HG03108 (cell line): ENCODE results near the gene DENND1A.

Source experiments
- ATAC-seq: cut with Tn5 transposase; IDR thresholded peaks from one replicate; pipeline ENCODE4 v1.9.1; 2021; ENCODE audit warnings: moderate library complexity; ENCODE audit not compliant: unreplicated experiment

The DENND1A gene

DNA sequence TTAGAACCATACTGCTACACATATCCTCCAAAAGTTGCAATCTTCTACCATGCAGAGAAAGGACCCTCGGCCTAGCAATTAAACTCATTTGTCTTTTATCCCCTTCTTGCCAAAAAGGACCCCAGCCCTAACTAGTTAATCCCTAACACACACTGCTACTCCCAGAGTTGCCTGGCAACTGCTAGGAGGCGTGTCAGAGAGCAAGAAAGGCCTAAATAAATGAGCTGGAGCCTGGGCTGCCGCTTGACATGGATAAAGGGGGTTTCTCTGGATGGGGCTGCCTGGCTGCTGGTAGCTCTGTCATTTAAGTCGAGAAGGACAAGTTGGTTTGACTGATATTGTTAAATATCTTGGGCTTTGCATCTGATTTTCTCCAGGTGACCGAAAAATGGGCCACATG, 379.1 kb downstream of the DENND1A start:
- no peak for ATAC-seq

DNA sequence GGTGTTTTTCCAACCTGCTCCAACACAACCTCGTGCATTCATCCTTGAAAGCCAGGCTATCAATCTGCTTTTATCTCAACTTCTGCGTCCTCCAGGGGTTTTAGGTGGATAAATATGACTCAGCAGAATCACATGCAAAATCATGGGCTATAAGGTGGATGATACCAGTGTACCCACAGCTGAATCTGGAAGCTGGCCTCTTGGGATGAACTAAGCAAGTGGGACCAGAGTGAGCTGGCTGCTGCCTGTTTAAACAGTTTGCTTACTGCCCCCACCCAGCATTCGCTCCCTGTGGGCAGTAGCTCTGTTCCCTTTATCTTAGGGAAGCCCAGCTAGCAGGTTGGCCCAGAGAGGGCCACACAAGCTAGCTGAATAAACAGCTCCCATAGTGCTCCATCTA, 379.9 kb downstream of the DENND1A start:
- ATAC-seq, result no peak

DNA sequence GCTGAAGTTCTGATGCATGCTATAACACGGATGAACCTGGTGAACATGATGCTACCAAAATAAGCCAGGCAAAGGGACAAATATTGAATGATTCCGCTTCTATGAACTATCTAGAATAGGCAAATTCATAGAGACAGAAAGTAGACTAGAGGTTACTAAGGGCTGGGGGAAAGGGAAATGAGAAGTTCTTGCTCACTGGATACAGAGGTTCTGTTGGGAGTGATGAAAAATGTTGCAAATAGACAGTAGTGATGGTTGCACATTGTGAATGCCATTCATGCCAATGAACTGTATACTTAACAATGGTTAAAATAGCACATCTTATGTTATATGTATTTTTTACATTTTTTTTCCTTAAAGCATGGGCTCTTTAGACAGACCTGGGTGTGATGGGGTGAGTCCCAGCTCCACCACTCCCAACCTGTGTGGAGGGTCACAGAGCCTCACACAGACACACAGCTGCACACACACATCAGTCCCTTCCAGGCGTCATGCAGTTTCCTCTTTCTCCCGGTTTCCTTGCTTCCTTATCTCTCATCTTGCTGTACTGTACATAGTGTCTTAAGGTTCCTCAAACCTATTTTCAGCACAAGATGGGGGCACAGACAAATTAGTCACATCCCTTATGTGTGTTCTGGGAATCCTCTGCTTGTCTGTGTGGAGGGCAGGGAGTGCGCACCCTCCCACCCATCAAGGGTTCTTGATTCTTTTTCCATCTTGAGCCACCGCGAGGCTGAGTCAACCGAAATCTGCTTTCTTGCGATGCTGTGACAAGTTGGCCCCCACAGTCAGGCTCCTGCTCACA, 381.0 kb downstream of the DENND1A start:
- ATAC-seq, result no peak

GRCh38 chr9:123544007-123544827, 385.7 kb downstream of the DENND1A start:
- no peak for ATAC-seq

DNA sequence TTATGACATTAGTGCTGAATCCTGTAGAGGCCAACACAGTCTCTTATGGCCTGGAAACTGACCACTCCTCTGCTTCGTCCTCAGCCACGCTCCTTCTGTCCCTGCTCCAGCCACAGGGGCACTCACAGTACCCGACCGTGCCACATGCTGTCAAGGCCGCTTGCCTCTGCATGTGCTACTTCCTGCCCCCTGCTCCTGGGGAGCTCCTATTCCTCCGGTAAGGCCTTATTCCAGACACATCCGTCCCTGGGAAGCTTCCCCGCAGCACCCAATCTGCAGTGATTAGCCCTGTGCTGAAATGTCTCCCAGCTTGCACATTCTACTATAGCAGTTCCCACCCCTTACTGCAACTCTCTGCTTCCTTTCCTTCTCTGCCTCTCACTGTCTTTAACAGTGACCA, 386.4 kb downstream of the DENND1A start:
- ATAC-seq, result no peak

DNA sequence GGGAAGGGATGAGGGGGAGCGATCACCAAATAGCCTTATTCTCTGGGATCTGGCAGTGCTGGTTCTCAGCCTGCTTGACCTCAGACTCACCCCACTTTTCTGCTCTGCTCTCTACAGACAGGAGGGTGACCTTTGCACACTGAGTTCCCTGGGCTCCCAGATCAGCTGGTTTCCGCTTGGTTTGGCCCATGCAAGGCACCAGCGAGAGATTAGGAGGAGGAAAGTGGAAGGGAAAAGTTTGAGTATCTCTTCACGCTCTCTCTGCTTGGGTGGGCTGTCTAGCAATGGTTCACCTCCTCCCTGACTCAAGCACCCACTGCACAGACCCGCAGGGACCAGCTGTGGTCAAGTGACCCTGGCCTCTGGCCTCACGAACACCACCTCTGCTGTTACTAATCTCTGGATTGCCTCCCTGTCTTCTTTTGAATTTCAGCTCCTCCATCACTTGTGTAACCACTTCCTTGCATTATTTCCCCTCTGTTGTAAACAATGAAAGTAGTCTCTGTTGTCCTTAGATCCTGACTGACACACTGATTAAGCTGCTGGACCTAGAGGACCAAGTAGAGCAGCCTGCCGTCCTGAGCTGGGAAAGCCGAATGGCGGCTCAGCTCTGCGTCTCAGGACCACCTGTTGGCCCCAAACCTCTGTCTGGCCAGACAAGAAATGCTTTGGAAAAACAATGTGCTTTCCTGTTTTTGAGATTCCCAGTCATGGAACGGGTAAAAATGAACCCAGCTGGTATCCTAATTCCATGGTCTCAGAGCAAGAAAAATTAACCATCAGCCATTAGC, 387.3 kb downstream of the DENND1A start:
- no peak for ATAC-seq

DNA sequence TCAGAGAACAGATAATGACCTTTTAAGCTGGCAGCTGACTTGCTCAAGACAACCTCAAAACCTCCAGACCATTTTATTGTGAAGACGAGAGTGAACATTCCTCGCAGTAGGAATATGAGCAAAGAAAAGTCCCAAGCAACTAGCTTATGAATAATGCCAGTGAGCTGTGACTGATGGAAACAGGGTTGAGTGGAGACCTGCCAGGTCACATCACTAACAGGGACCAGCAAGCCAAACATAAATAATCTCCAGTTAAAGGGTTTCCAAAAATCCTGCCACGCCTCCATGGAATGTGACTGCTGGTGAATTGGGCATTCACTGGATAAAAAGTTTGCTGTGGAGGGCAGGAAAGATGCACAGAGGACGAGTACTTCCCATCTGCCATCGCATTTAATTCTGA, 388.5 kb downstream of the DENND1A start:
- ATAC-seq, result no peak

GRCh38 chr9:123540457-123540856, 389.5 kb downstream of the DENND1A start:
- ATAC-seq, result no peak

GRCh38 chr9:123537809-123538208, 392.1 kb downstream of the DENND1A start:
- ATAC-seq, result no peak

DNA sequence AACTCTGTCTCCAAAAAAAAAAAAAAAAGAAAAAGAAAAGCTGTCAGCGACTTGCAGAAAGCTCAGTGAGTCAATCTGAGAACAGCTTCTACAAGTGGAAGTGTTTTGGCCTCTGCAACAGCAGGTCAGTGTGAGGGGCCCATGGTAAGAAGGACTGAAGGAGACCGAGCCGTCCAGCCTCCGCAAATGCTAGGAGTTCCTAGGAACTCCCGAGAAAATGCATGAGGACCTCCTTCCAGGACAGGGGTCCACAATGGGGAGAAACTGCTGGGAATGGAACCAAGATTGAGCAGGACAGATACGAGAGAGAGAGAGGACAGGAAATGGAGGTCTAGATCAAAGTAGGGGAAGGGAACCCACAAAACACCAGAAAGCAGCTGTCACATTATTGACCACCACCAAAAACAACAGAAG, 393.5 kb downstream of the DENND1A start:
- ATAC-seq, result no peak

DNA sequence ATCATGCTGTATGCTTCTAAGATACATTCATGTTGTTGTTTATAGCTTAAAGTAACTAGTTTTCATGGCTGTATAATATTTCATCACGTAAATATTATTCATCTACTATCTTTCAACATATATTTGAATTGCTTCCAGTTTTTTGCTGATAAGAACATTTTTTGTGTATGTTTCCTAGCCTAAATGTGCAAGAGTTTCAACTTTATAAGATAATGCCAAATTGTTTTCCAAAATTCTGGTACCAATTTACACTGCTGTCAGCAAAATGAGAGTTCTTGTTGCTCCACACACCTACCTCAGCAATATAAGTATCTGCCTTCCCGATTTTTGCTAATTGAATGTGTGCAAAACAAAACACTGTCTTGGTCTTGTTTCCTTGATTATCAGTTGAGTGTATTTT, 395.6 kb downstream of the DENND1A start:
- ATAC-seq, result no peak

DNA sequence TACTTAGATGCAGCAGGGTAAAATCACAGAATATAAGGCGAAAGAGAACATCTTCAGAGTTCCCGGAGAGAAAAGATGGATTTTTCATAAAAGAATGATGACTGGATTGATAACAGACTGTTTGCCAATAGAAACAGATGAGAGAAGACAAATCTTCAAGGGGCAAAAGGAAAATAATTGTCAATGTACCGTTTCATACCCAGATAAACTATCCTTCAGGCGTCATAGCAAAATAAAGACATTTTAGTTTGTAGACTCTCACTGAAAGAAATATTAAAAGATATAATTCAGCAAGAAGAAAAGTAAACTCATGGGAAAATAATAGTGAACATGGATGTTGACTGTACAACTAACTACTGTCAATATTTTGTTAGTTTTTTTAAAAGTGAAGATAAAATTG, 399.7 kb downstream of the DENND1A start:
- ATAC-seq, result no peak

DNA sequence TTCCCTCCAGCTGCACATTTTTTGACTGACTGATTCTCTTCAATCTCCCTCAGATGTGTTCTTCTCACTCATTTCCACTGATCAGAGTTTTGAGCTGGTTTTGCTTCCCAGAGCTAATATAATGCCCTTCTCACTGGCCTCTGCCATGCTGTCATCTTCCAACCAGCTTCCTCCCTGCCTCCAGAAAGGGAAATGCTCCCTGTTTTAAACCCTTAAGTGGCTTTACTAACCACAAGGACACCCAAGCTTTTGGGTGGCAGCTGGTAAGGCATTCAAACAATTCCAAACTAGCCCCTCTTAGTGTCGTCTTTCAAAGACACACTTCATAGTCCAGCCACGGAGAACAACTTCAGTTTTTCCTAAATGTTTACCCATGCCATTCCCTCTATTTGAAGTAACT, 401.4 kb downstream of the DENND1A start:
- no peak for ATAC-seq

GRCh38 chr9:123527981-123528380, 401.9 kb downstream of the DENND1A start:
- no peak for ATAC-seq

DNA sequence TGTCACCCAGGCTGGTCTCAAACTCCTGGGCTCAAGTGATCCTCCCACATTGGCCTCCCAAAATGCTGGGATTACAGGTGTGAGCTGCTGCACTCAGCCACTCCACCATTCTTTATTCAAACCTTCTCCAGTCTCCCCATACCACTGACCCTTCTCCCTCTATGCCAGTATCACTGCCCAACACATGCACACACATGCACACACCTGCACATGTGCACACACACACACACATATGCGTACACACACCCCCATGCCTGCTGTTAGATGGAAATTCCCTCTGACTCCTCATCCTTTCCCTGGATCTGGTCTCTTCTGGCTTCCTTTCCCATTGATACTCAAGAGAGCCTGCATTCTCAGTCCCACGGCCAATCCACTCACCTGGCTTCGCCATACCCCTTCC, 404.0 kb downstream of the DENND1A start:
- no peak for ATAC-seq

DNA sequence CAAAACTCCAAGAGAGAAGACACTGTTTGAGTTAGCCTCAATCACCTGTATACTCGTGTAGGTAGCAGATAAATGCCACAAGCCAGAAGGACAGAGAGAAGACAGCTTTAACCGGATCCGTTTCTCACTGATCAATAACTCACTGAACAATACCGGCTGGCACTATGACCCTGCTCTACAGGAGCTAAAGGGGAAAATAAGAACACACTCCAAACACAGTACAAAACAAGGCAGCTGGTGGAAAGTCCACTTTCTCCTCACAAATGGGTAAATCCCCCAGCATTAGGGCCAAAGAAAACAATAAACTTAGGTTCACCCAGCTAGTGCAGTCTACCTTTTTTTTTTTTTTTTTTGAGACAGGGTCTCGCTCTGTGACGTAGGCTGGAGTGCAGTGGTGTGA, 404.5 kb downstream of the DENND1A start:
- ATAC-seq, result no peak

DNA sequence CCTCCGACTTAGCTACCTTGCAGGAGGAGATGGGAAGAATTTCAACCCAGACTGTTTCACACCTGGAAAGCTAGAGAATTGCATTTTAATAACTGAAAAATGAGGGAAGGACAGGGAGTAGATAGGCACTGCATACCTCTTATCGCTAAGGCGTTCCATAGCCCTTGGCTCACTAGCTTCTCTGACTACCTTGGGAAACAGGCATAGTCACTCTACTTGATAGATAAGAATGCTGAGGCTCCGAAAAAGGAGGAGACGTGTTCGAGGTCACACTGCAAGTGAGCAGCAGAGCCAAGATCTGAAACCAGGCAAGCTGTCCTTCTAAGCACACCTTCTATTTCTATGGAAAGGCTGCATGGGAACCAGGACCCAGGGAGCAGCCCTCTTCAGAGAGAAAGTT, 405.1 kb downstream of the DENND1A start:
- no peak for ATAC-seq

DNA sequence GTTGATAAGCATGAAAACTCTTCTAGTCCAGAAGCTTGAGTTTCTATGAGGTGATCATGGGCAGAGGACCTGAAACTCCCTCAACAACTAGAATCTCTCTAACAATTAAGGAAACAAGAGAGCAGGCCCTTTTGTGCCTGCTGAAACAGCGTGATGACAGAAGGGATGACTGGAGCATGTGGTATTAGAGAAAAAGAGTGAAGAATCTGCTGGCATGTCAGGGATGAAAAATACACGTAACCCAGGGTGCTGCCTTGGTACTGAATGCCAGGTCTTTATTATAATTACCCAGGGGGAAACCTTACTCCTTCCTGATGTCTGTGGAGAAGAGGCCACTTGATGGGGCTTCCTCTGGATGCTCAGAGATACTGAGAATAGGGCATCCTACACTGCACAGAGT, 406.1 kb downstream of the DENND1A start:
- no peak for ATAC-seq

- no peak for ATAC-seq
Measured at GRCh38 chr9:123523001-123523400, 406.9 kb downstream of the DENND1A start.

DNA sequence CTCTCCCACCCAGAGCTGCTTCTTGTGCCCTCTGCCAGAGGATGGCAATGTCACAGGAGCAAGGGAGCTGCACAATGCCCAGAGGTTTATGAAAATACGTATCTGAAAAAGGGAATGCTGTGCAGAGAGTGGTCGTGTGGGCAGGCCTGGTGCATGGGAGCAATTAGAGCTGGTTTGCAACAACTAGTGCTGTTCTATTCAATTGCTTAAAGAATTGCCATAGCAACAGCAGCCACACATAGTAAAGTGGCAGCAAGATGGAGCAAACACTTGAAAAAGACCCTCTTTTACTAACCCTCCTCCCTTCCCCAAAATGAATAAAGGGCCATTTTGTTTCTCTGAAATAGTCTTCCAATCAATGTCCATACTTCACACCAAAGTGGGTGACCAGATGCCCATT, 407.7 kb downstream of the DENND1A start:
- ATAC-seq, result no peak

DNA sequence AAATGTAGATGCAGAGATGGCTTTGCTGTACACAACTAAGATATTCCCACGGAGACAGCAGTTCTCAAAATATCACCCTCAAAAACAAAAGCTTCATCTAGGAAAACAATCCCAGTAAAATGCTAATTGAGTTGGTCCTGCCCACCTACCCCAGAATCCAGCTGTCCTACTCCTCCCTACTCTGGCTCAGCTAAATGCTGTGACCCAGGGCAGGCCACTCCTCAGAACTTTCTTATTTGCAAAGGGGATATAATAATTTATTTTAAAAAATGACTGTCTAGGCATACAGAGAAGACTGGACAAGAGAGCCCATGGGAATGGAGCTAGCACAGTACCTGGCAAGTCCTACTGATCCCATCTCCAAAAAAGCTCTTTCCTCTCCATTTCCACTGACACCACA, 411.6 kb downstream of the DENND1A start:
- ATAC-seq, result no peak

- no peak for ATAC-seq
Measured at GRCh38 chr9:123517512-123517911, 412.4 kb downstream of the DENND1A start.
